DMS 273 (cell line): Measurements from ENCODE around the gene BCL7B.
"Not testable (repeated sequence)": the region's sequence is repeated elsewhere in the genome, so short reads cannot be mapped to it uniquely, and the experiment has no call there.

ENCODE experiments used
- DNase-seq: peaks from one replicate; lab custom pipeline; 2025; ENCODE audit not compliant: unreplicated experiment; lab: John Stamatoyannopoulos, UW

The BCL7B gene

DNA sequence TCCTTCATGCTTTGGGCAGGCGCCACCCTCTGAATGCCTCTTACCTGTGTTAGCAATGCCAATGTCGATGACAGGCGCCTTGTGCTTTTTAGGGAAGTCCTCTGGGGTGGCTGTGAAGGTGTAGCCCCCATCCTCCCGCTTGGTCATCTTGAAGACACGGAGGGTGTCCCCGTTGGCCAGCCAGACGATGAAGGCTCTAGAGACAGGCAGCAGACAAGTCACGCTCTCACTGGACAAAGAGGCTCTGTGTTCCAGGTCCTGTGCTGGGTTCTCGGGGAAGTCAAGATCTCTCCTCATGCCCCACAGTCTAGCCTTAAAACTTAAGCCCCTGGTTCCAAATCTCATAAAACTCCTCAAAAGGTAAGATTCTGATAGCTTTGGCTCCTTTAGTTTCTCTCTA, 15.8 kb upstream of the BCL7B start:
- no peak for DNase-seq

DNA sequence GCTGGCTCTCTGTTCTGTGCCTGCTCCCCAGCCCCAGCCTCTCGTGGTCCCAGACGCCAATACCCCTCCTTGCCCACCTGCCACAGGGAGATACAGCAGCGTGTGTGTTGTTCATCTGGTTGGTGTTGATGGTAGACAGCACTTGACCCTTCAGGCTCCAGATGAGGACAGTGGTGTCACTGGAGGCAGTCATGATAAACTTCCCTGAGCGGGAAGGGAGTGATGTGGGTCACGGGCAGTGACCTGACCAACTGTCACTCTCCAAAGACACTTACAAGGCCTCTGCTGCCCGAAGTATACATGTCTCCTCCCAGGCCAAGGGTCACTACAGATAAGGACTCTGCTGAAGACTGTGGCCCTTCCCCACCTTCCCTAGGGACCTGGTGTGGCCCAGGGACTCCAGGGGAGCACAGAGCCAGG, 15.3 kb upstream of the BCL7B start:
- no peak for DNase-seq

DNA sequence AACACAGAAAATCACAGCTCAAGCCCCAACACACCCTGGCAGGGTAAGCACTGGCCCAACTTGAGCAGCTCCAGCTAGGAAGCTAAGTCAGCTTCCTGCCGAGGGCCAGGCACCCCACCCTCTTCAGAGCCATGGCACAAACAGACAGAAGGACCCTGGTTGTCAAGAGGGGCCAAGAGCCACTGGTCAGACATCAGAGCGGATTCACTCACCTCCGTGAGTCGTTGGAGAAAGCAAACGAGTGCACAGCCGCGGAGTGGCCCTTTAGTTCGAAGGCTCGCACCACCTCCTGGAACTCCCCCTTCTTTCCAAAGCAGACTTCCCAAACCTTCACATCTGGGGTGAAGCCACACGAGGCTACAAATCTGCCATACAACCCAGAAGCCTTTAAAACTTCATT, 13.5 kb upstream of the BCL7B start:
- no peak for DNase-seq

DNA sequence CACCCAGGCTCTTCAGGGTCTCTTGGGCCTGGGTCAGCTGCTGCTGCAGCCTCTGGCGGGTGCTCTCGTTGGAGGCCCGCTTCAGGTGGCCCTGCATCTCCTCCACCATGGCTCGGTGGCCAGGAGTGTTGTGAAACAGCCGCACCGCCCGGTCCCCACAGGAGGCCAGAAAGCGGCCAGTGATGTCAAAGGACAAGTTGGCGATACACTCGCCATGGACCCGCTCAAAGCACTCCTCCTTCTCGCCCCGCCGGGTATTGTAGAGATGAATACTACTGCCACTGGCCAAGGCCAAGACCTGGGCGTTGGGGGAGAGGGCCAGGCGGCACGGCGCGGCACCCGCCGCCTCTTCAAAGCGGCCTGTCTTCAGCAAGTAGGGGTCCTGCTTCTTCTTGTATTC, 13.0 kb upstream of the BCL7B start:
- DNase-seq, result no peak

DNA sequence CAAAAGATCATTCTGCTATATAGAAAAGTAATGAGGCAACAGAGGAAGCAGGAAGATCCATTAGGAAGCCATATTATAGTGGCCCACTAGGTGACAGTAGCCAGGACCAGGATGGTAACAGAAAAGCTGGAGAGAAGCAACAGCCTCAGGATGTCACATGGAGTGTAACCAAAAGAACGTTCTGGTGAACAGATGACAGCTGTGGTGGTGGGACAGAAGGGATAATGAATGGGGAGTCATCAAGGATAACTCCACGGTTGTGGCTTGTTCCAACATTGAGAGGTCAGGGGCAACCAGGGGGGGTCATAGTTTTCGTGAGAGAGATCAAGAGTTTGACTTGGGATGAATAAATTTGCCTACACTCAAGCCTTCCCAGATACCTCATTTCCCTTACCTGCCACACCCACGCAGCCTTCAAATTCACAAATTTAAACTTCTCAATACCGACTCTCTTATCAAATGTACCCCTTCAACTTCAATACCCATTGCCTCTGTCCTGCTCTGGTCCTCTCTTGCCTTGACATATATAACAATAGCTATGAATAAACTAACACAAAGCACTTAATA, 11.6 kb upstream of the BCL7B start:
- DNase-seq, result no peak

DNA sequence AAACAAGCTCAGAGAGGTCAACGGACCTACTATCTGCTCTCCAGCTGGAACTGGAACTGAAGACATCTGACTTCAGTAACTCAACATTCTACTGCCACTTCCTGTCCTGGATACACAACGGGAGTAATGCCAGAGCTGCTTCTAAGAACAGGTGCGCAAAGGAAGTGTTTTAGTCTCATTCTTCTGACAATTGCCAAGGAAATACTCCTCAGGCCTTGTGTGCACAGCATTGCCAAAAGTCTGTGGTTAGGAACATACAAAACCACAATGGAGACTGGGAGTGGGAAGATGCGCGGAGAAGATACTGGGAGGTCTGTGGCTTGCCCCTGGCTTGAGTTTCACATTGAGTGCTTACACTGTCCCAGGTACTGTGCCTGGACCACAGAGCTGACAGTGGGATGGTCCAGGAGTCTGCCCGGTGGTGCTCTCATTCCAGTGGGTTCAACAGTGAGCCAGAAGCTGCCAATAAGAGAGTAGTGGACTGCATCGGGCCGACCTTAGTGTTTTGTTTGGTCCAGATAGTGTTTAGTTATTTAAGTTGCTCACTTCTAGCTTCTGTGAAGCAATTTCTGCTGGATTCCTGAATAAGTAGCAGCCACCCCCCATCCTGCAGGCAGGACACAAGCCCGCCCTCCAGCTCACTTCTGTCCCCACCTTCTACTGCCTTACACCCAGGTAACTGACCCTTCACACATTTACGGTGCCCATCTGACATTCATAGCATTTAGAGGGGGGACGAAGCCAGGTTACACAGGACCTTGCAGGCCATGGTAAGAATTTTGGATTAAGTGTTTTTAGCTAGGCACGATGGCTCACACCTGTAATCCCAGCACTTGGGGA, 10.6 kb upstream of the BCL7B start:
- no peak for DNase-seq

DNA sequence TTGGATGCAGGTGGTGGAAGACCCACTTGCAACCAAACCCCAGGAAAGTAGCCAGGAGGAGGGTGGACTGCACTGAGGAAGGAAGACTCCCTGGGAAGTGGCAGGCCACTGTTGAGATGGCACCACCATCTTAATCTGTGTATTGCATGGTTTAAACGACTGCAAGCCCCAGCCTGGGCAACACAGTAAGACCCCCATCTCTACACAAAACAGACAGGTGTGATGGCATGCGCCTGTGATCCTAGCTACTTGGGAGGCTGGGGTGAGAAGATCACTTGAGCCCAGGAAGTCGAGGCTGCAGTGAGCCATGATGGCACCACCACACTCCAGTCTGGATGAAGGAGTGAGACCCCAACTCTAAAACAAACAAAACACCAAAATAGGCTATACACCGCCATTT, 9.7 kb upstream of the BCL7B start:
- no peak for DNase-seq

DNA sequence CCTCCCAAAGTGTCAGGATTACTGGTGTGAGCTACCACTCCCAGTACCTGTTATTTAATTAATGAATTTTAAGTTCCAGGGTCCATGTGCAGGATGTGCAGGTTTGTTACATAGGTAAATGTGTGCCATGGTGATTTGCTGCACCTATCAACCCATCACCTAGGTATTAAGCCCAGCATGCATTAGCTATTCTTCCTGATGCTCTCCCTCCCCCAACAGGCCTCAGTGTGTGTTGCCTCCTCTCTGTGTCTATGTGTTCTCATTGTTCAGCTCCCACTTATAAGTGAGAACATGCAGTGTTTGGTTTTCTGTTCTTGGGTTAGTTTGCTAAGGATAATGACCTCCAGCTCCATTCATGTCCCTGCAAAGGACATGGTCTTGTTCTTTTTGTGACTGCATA, 8.9 kb upstream of the BCL7B start:
- not testable (repeated sequence) for DNase-seq

DNA sequence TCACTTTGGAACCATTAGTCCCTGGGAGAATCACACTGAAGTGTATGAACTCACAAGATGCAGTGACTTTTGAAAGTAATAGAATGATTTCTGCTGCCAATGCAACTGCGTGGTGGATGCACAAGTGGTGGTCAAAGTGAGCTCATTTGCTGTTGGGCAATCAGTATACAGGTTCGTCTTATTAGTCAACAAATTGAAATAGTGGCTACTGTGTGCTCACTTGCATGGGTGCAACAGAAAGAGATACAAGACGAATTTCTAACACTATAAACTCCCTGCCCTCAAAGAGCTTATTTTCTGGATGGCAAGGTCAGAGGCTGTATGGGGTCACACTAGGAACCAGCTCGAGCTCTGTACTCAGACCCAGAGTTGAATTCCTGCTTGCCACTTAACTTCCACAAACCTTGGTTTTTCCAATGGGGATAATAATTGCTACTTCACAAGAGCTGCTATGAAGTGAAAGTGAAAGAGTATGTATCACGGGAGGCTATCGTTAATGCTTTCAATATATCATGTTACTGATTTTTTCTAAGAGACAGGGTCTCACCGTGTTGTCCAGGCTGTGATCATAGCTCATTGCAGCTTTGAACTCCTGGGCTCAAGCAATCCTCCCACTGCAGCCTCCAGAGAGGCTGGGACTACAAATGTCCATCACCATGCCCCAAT, 8.3 kb upstream of the BCL7B start:
- DNase-seq, result no peak

DNA sequence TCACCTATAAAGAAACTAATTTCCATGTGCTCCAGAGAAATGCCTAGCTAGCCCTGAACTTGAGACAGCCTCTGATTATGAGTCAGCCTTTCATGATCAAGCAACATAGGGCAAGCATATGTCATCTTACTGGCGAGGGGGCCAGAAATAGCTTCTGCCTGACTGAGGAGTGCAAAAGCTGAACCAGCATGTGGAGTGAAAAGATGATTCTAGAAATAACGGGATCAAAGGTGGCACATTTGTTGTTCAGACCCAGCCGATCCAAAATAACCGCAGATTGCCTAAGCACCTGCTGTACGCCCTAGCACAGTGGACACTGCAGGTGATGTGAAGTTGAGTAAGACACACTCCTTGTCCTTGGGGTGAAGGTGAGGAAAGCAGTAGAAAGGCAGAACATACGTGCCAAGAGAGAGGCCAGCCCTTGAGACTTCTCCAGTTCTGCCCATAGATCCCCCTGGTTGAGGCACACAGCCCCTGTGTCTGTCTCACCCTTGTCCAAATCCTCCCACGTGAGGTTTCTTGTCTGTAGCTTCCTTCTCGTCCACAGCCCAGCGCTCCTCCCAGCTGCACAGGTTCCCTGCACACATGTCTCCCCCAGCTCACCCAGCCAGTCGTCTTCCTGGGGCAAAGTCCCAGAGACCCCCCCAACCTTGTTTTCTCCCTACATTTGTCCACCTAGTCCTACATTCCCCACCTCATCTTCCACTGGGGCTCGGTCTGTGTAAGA, 2.8 kb upstream of the BCL7B start:
- DNase-seq, result peak; percentile 90

DNA sequence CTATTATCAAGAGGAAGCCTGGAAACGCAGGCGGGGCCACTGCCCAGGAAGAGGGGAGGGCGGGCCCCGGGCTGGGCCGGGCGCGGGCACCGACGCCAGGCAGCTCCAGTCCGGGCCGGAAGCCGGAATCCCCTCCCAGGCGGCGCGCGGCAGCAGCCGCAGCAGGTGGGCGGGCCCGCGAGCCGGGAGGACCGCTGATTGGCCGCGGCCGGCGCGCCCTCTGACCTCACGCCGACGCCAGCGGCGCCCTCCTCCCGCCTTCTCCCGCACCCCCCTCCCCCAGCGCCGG, 438 bp downstream of the BCL7B start:
- DNase-seq, result peak; percentile 99

DNA sequence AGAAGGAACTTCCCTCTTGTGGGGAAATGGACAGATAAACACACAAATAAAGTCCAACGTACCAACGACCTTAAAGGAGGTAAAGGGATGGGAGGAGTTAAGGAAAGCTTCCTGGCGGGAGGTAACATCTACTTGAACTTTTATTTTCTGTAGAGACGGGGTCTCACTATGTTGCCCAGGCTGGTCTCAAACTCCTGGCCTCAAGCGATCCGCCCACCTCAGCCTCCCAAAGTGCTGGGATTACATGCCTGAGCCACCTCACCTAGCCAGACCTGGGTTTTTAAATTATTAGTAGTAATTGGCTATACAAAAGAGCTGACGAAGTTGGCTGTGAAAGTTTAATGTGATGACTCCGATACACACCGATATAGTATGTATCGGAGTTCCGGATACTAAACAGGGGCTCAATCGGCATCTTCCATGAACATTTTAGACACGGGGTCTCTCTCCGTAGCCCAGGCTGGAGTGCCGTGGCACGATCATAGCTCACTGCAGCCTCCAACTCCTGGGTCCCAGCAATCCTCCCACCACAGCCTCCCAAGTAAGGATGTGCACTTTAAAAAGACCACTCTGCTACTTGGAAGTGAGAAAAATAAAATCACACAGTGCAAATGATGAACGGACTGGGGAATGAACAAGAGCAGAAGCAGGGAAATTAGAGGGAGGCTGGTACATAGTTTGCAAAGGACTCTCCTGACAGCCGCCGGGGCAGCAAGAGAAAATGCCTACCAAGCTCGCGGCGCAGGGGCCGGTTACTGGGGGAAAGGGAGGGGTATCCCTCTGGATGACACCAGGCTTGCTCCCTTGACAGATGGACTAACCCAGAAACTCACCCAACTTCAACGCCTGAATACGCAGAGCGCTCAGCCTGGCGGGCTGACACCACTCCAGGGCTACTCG, 1.0 kb downstream of the BCL7B start:
- no peak for DNase-seq

DNA sequence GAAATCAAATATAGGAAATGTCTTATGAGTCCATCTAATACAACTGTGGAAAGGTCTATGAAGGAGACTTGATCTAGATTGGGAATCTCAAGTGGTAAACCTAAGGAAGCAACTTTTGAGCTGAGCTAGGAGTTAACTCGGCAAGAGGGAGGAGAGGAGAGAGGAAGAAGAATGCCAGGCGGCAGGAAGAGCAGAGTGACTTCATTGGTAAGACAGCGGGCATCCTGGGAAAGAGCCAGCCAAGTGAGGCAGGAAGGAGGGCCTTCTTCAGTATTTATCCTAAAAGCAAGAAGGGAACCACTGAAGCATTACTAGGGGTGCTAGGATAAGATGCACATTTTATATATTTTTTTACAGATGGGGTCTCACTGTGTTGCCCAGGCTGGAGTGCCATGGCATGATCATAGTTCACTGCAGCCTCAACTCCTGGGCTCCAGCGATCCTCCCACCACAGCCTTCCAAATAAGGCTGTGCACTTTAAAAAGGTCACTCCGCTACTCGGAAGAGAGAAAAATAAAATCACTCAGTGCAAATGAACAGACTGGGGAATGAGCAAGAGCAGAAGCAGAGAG, 2.0 kb downstream of the BCL7B start:
- DNase-seq, result no peak

DNA sequence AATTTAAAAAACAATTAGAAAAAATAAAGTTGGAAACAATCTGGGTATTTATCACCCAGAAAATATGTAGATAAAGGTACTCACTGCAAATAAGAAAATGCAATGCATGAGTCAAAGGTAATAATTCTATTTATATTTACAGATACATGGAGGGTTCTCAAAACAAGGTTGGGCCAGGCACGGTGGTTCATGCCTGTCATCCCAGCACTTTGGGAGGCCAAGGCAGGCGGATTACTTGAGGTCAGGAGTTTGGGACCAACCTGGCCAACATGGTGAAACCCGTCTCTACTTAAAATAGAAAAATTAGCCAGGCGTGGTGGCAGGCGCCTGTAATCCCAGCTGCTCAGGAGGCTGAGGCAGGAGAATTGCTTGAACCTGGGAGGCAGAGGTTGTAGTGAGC, 7.4 kb downstream of the BCL7B start:
- not testable (repeated sequence) for DNase-seq

DNA sequence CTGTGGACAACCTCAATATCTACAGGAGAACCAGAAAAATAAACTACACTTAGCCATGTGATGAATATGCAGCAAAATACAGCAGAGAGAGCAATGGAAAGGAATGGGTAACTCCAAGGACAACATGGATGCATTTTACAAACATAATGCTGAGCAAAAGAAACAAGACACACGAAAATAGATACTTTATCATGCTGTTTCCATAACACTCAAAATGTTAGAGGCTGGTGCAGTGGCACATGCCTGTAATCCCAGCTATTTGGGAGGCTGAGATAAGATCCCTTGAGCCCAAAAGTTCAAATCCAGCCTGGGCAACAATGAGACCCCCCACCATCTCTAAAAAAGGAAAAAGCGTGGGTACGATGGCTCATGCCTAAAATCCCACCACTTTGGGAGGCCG, 8.3 kb downstream of the BCL7B start:
- no peak for DNase-seq

DNA sequence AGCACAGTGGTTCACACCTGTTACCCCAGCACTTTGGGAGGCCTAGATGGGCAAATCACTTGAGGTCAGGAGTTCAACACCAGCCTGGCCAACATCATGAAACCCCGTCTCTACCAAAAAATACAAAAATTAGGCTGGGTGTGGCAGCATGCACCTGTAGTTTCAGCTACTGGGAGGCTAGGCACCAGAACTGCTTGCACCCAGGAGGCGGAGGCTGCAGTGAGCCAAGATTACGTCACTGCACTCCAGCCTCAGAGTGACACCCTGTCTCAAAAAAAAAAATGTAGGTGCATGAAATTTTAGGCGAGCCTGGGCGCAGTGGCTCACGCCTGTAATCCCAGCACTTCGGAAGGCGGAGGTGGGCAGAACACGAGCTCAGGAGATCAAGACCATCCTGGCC, 9.6 kb downstream of the BCL7B start:
- DNase-seq, result no peak

DNA sequence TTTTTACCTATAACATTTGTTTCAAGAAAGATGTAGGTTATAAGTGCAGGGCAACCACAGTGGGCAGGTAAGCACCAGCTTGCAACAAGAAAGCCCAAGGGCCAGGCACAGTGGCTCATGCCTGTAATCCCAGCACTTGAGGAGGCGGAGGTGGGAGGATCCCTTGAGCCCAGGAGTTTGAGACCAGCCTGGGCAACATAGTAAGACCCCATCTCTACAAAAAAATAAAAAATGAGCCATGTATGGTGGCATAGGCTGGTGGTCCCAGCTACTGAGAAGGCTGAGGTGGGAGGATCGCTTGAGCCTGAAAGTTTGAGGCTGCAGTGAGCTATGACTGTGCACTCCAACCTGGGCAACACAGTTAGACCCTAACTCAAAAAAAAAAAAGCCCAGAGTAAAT, 12.8 kb downstream of the BCL7B start:
- DNase-seq, result no peak

DNA sequence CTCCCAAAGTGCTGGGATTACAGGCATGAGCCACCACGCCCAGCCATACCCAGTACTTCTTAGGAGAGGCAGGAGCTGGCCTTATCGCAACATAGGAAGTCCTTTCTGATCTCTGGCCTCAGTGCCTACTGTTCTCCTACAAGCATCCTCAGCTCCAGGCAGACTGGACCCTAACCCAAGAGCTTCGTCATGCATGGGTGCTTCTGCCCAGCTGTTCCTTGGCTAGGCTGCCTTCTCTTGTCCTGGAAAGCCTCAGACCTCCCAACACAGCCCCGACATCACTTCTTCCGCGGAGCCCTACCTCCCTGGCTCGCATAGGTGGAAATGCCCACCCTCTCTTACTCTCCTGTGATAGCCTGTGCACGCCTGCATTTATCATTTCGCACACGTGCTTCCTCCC, 15.8 kb downstream of the BCL7B start:
- DNase-seq, result no peak

DNA sequence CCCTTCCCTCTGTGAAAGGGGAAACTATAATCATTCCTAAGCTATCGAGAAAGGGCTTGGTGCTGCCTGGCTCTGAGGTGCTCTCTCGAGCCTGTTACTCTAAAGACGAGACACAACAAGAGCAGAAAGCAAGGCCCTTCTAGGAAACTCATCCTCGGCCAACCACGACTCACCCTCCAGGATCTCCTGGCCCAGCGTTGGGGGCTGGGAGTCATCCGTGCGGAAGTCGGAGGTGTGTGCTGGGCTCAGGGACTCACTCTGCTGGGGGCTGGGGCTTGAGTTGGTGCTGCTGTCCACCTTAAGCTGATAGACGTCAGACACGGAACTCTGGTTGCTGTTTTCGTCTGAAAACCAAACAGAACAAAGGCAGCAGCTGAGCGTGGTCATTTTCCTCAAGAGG, 17.8 kb downstream of the BCL7B start:
- no peak for DNase-seq

DNA sequence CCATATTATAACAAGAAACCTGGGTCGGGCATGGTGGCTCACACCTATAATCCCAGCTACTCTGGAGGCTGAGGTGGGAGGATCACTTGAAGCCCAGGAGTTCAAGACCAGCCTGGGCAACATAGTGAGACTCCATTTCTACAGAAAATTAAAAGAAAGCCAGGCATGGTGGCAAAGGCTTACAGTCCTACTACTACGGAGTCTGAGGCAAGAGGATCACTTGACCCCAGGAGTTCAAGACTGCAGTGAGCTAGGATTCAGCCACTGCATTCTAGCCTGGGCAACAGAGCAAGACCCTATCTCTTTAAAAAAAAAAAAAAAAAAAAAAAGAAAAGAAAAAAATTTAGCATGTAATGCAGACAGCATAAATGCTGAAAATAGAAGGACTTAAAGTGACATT, 19.0 kb downstream of the BCL7B start:
- not testable (repeated sequence) for DNase-seq

DNA sequence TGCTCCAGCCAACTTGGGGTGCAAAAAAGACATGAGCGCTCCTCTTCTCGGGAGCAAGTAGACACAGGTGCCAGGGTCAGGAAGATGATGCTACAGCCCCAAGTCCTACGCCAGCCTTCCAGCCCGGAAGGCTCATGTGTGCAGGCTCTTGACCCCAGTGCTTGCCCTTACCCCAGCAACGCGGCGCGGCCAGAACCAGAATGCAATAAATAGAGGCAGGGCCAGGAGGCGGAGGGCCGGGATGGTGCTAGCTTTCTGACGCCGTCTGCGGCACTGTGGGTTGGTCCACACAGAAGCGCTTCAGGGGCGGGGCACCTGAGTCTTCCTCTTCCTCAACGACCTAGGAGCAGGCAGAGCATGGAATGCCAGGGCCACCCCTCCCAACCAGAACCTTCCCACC, 20.4 kb downstream of the BCL7B start:
- DNase-seq, result no peak
